HAP-1 (cell line): Measurements from ENCODE around the gene ACKR4.
"Not testable (repeated sequence)": the region's sequence is repeated elsewhere in the genome, so short reads cannot be mapped to it uniquely, and the experiment has no call there.

Experiments used
- DNase-seq, 2 experiments: peaks; one replicate each; pipeline ENCODE4 v3.0.0-alpha.2; 2016 to 2020; ENCODE audit warnings: low spot score in 2 of 2
- H3K27me3 ChIP-seq: fragments of 250-450 bp; sonication (Bioruptor Pico); 2 replicates; pipeline ENCODE4 v1.5.1; 2020; ENCODE audit warnings: low read depth, mild to moderate bottlenecking, moderate library complexity
- H3K36me3 ChIP-seq: fragments of 250-450 bp; sonication (Bioruptor Pico); replicated peaks from 2 replicates; pipeline ENCODE4 v1.5.1; 2020; ENCODE audit warnings: mild to moderate bottlenecking
- H3K4me1 ChIP-seq: fragments of 250-450 bp; sonication (Bioruptor Pico); 2 replicates; pipeline ENCODE4 v1.5.1; 2020; ENCODE audit warnings: mild to moderate bottlenecking
- H3K4me3 ChIP-seq: fragments of 250-450 bp; sonication (Bioruptor Pico); 2 replicates; pipeline ENCODE4 v1.5.1; 2020; ENCODE audit warnings: mild to moderate bottlenecking, moderate library complexity
- H3K9me3 ChIP-seq: fragments of 250-450 bp; sonication (Bioruptor Pico); 2 replicates; pipeline ENCODE4 v1.5.1; 2020; ENCODE audit warnings: mild to moderate bottlenecking, moderate library complexity
- in situ Hi-C: fragments of 300-500 bp; cut with MboI; formaldehyde crosslinking; loops from 3 replicates; pipeline ENCODE4 v1.14.3; 2020; ENCODE audit warnings: low sequenced_read_pairs, inconsistent platforms, mixed read lengths

Gene ACKR4

GRCh38 chr3:132569153-132569552, 27.9 kb upstream of the ACKR4 start:
- in situ Hi-C loops = no loop called here
- no peak for DNase-seq
- no peaks in the 10 kb centered on the region; the same call in 1 of the 2 replicates for H3K36me3 ChIP-seq

GRCh38 chr3:132569580-132569979, 27.5 kb upstream of the ACKR4 start:
- Histone ChIP-seq H3K9me3 (no peaks in the 10 kb centered on the region), H3K36me3 (no peaks in the 10 kb centered on the region; the same call in 1 of the 2 replicates), H3K4me3 (no peak overlapping the region), H3K27me3 (no peaks in the 10 kb centered on the region), H3K4me1 (no peaks in the 10 kb centered on the region)
- DNase-seq = no peak
- in situ Hi-C loops = no loop called here

More at GRCh38 chr3:132569153-132569552, 27.9 kb upstream of the ACKR4 start:
- Histone ChIP-seq H3K4me1 (no peaks in the 10 kb centered on the region), H3K27me3 (no peaks in the 10 kb centered on the region), H3K4me3 (no peak overlapping the region), H3K9me3 (no peaks in the 10 kb centered on the region)

- peaks cover under 1% of the 10 kb centered on the region; the same call in 1 of the 2 replicates for H3K36me3 ChIP-seq
- no peaks in the 10 kb centered on the region for H3K9me3 ChIP-seq
- in situ Hi-C loops = no loop called here
- no peaks in the 10 kb centered on the region for H3K4me1 ChIP-seq
- H3K27me3 ChIP-seq = no peaks in the 10 kb centered on the region
- DNase-seq = no peak
- no peak overlapping the region for H3K4me3 ChIP-seq
Observed at GRCh38 chr3:132570016-132570415, 27.1 kb upstream of the ACKR4 start.

- in situ Hi-C loops = no loop called here
- peaks cover 5% of the 10 kb centered on the region; the same call in 1 of the 2 replicates for H3K36me3 ChIP-seq
Observed at GRCh38 chr3:132573797-132574211, 23.3 kb upstream of the ACKR4 start.

GRCh38 chr3:132587401-132587800, 9.7 kb upstream of the ACKR4 start:
- no peaks in the 10 kb centered on the region for H3K4me1 ChIP-seq
- no peak overlapping the region for H3K4me3 ChIP-seq
- DNase-seq = no peak
- no peaks in the 10 kb centered on the region for H3K36me3 ChIP-seq
- in situ Hi-C loops = no loop called here
- H3K9me3 ChIP-seq = no peaks in the 10 kb centered on the region
- H3K27me3 ChIP-seq = no peaks in the 10 kb centered on the region

More at GRCh38 chr3:132573797-132574211, 23.3 kb upstream of the ACKR4 start:
- H3K4me3 ChIP-seq = no peak overlapping the region
- H3K9me3 ChIP-seq = no peaks in the 10 kb centered on the region
- DNase-seq = no peak
- H3K27me3 ChIP-seq = no peaks in the 10 kb centered on the region
- no peaks in the 10 kb centered on the region for H3K4me1 ChIP-seq

- H3K4me3 ChIP-seq = no peak overlapping the region
- no peaks in the 10 kb centered on the region for H3K9me3 ChIP-seq
- in situ Hi-C loops = no loop called here
- no peak for DNase-seq
- no peaks in the 10 kb centered on the region for H3K4me1 ChIP-seq
- H3K27me3 ChIP-seq = no peaks in the 10 kb centered on the region
- no peaks in the 10 kb centered on the region for H3K36me3 ChIP-seq
Observed at GRCh38 chr3:132592216-132592615, 4.9 kb upstream of the ACKR4 start.

GRCh38 chr3:132593241-132593946, 3.7 kb upstream of the ACKR4 start:
- in situ Hi-C loops = no loop called here
- DNase-seq = no peak

GRCh38 chr3:132593947-132594323, 3.1 kb upstream of the ACKR4 start:
- Histone ChIP-seq H3K4me3 (no peak overlapping the region), H3K36me3 (no peaks in the 10 kb centered on the region), H3K27me3 (no peaks in the 10 kb centered on the region), H3K9me3 (no peaks in the 10 kb centered on the region), H3K4me1 (no peaks in the 10 kb centered on the region)
- in situ Hi-C loops = no loop called here
- DNase-seq = no peak

More at GRCh38 chr3:132593241-132593946, 3.7 kb upstream of the ACKR4 start:
- Histone ChIP-seq H3K27me3 (no peaks in the 10 kb centered on the region), H3K36me3 (no peaks in the 10 kb centered on the region), H3K4me3 (no peak overlapping the region), H3K4me1 (no peaks in the 10 kb centered on the region), H3K9me3 (no peaks in the 10 kb centered on the region)

- H3K4me1 ChIP-seq = no peaks in the 10 kb centered on the region
- no peaks in the 10 kb centered on the region for H3K9me3 ChIP-seq
- H3K36me3 ChIP-seq = no peaks in the 10 kb centered on the region
- in situ Hi-C loops = no loop called here
- H3K4me3 ChIP-seq = no peak overlapping the region
- no peaks in the 10 kb centered on the region for H3K27me3 ChIP-seq
- DNase-seq = no peak
Observed at GRCh38 chr3:132594498-132594897, 2.6 kb upstream of the ACKR4 start.

- no peaks in the 10 kb centered on the region for H3K4me1 ChIP-seq
- DNase-seq = no peak
Observed at GRCh38 chr3:132595014-132595413, 2.1 kb upstream of the ACKR4 start.

GRCh38 chr3:132596326-132596725, 744 bp upstream of the ACKR4 start:
- Histone ChIP-seq H3K4me3 (no peak overlapping the region), H3K4me1 (no peaks in the 10 kb centered on the region), H3K36me3 (no peaks in the 10 kb centered on the region), H3K9me3 (no peaks in the 10 kb centered on the region; the same call in 1 of the 2 replicates), H3K27me3 (no peaks in the 10 kb centered on the region)
- DNase-seq = no peak
- in situ Hi-C loops = no loop called here

More at GRCh38 chr3:132595014-132595413, 2.1 kb upstream of the ACKR4 start:
- H3K27me3 ChIP-seq = no peaks in the 10 kb centered on the region
- in situ Hi-C loops = no loop called here
- H3K4me3 ChIP-seq = no peak overlapping the region
- no peaks in the 10 kb centered on the region; the same call in 1 of the 2 replicates for H3K9me3 ChIP-seq
- no peaks in the 10 kb centered on the region for H3K36me3 ChIP-seq

GRCh38 chr3:132597660-132598059, 590 bp downstream of the ACKR4 start:
- DNase-seq = no peak
- Histone ChIP-seq H3K36me3 (peaks cover under 1% of the 10 kb centered on the region), H3K9me3 (no peaks in the 10 kb centered on the region; the same call in 1 of the 2 replicates), H3K27me3 (no peaks in the 10 kb centered on the region), H3K4me3 (no peak overlapping the region), H3K4me1 (no peaks in the 10 kb centered on the region)
- in situ Hi-C loops = no loop called here

- no peak for DNase-seq
- Histone ChIP-seq H3K4me1 (no peaks in the 10 kb centered on the region), H3K27me3 (no peaks in the 10 kb centered on the region), H3K36me3 (peaks cover 5% of the 10 kb centered on the region), H3K4me3 (no peak overlapping the region), H3K9me3 (no peaks in the 10 kb centered on the region; the same call in 1 of the 2 replicates)
- in situ Hi-C loops = no loop called here
Observed at GRCh38 chr3:132598181-132598580, 1.1 kb downstream of the ACKR4 start.

GRCh38 chr3:132600614-132601013, 3.5 kb downstream of the ACKR4 start:
- H3K36me3 ChIP-seq, H3K27me3 ChIP-seq, H3K4me1 ChIP-seq, H3K4me3 ChIP-seq, H3K9me3 ChIP-seq, in situ Hi-C loops, DNase-seq: not testable (repeated sequence)
